Testis (tissue), 2 donors: ENCODE measurements around the gene ORM1.

Experiments used
- POLR2A ChIP-seq: fragments of 450-650 bp; IDR thresholded peaks from one replicate; pipeline ENCODE4 v1.6.1; 2017; ENCODE audit warnings: antibody characterized with exemption, mild to moderate bottlenecking, moderate library complexity
- TF ChIP-seq, protein P1 (sequence below), 3 experiments: fragments of 450-650 bp in 2 of 3; fragments of 200-600 bp in 1 of 3; sonication (generic) in 1 of 3; IDR thresholded peaks; one replicate each; pipeline ENCODE4 v1.5.1; 2016 to 2019; ENCODE audit warnings: antibody characterized with exemption in 3 of 3, mild to moderate bottlenecking in 2 of 3, moderate library complexity in 1 of 3

DNA sequence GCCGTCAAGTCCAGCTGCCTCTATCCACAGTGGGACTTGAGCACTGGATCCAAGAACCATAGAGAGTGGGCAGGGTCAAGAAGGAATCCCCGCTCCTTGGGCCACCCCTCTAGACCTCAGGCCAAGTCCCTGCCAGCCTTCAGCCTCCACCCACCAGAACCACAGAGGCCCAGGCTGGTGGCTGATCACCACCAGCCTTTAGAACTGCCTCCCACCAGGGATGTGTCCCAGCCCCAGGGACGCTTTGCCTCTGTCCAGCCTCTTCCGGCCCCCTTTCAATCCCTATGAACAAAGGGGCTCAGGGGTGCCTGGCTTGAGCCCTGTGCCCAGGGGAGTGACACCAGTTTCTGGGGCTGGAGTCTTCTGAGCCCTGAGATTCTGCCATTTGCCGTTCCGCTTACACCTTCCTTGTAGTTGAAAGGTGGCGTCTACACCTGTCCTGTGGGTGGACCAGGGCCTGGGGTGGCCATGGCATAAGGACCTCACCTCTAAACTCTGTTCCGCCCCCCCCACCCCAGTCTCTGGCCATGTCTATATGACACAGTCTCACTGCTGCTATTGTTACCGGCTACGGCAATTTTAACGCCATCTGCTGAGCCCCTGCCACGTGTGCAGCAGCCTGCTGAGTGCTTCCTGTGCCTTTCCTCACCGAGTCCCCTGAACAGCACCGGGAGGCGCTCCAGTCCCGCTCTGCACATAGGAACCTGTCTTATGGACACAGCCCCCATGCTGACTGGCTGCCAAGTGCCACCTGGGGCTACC lies 35.7 kb upstream of the ORM1 start:
- TF ChIP-seq, protein P1, sequence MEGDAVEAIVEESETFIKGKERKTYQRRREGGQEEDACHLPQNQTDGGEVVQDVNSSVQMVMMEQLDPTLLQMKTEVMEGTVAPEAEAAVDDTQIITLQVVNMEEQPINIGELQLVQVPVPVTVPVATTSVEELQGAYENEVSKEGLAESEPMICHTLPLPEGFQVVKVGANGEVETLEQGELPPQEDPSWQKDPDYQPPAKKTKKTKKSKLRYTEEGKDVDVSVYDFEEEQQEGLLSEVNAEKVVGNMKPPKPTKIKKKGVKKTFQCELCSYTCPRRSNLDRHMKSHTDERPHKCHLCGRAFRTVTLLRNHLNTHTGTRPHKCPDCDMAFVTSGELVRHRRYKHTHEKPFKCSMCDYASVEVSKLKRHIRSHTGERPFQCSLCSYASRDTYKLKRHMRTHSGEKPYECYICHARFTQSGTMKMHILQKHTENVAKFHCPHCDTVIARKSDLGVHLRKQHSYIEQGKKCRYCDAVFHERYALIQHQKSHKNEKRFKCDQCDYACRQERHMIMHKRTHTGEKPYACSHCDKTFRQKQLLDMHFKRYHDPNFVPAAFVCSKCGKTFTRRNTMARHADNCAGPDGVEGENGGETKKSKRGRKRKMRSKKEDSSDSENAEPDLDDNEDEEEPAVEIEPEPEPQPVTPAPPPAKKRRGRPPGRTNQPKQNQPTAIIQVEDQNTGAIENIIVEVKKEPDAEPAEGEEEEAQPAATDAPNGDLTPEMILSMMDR (IDR thresholded peaks at IDR 0.05) = no peak
- no peak for TF ChIP-seq POLR2A
